Kidney (tissue), 14 donors: ENCODE measurements around the gene MYEOV. TPM values are rescaled to one million over a fixed set of nuclear protein-coding genes. Genes with fewer than 3 reads are reported as not detected.

ENCODE experiments used
- DNase-seq, 5 donors: peaks; one replicate each; pipeline ENCODE4 v3.0.0-alpha.2; 2013 to 2020
- FAIRE-seq: peaks from 2 replicates; lab custom pipeline; 2012; peaks lifted over from hg19 to GRCh38; lab: Jason Lieb, UNC
- H3K27ac ChIP-seq, 2 donors: one replicate each; pipeline ENCODE4 v1.7.0; 2013; ENCODE audit warnings: low read depth in 2 of 2, low read length in 2 of 2, inconsistent platforms in 1 of 2
- H3K27me3 ChIP-seq: one replicate; pipeline ENCODE4 v1.7.1; 2013; ENCODE audit warnings: low read length, inconsistent platforms; ENCODE audit not compliant: control insufficient read depth, insufficient read depth
- H3K36me3 ChIP-seq, 3 donors: one replicate each; pipeline versions ENCODE4 v1.7.0 to v1.7.1; 2013; ENCODE audit warnings: low read length in 3 of 3, control low read depth in 1 of 3, inconsistent platforms in 1 of 3; ENCODE audit not compliant: insufficient read depth in 3 of 3, control insufficient read depth in 2 of 3
- H3K4me1 ChIP-seq, 3 donors: one replicate each; pipeline versions ENCODE4 v1.7.0 to v1.7.1; 2013; ENCODE audit warnings: low read length in 3 of 3, inconsistent platforms in 1 of 3, low read depth in 1 of 3; ENCODE audit not compliant: control insufficient read depth in 2 of 3, insufficient read depth in 2 of 3
- H3K4me3 ChIP-seq, 3 donors: one replicate each; pipeline versions ENCODE4 v1.7.0 to v1.8.1; 2013; ENCODE audit warnings: low read length in 3 of 3, control low read depth in 1 of 3, inconsistent platforms in 1 of 3
- H3K9ac ChIP-seq, 3 donors: one replicate each; pipeline versions ENCODE4 v1.7.0 to v1.7.1; 2013; ENCODE audit warnings: low read length in 3 of 3, control low read depth in 1 of 3, inconsistent platforms in 1 of 3
- H3K9me3 ChIP-seq, 3 donors: one replicate each; pipeline versions ENCODE4 v1.7.0 to v1.7.1; 2013; ENCODE audit warnings: low read length in 3 of 3, control low read depth in 1 of 3, inconsistent platforms in 1 of 3; ENCODE audit not compliant: control insufficient read depth in 2 of 3, insufficient read depth in 1 of 3
- intact Hi-C: fragments of 100-400 bp; cut with DNase I; formaldehyde crosslinking; loops from one replicate; pipeline ENCODE4 v1.11.1; 2022
- polyA plus RNA-seq: library from polyadenylated mRNA; stranded (reverse); fragments of 350-450 nt; fragmentation: Illumina TruSeq; extraction: RNeasy Lipid Tissue Mini Kit (QIAGEN cat#74804); gene quantifications from one replicate; pipeline ENCODE4 v1.2.3, GENCODE V29; 2014; ENCODE audit warnings: low read depth, low replicate concordance; ENCODE audit not compliant: insufficient read depth
- total RNA-seq: library from RNA; stranded (reverse); fragmentation: NEBNext Ultra II Directional; extraction: Animal tissue kit (Norgen Biotek cat#: 25700); gene quantifications from one replicate; pipeline ENCODE4 v1.2.1, GENCODE V29; 2021
- TF ChIP-seq, protein P1 (sequence below): IDR thresholded peaks from 3 replicates; pipeline ENCODE4 v1.5.1; 2012; ENCODE audit warnings: mild to moderate bottlenecking, moderate library complexity, borderline replicate concordance; ENCODE audit not compliant: insufficient read depth; ENCODE audit errors: extremely low read depth
- donor health status: control.
- donor health status: control.
- donor health status: control.
- donor health status: control.
- donor health status: control.
- donor health status: DM: yes; HTN: yes; CAD: no.
- donor health status: Normal renal cell carcinoma (clear cell type).

Gene MYEOV
- total and polyA plus RNA-seq, 2 donors from 2014 or later: 2.6 TPM; not detected in 1

- H3K27me3 ChIP-seq: no peaks in the 10 kb centered on the region
- TF ChIP-seq, protein P1, sequence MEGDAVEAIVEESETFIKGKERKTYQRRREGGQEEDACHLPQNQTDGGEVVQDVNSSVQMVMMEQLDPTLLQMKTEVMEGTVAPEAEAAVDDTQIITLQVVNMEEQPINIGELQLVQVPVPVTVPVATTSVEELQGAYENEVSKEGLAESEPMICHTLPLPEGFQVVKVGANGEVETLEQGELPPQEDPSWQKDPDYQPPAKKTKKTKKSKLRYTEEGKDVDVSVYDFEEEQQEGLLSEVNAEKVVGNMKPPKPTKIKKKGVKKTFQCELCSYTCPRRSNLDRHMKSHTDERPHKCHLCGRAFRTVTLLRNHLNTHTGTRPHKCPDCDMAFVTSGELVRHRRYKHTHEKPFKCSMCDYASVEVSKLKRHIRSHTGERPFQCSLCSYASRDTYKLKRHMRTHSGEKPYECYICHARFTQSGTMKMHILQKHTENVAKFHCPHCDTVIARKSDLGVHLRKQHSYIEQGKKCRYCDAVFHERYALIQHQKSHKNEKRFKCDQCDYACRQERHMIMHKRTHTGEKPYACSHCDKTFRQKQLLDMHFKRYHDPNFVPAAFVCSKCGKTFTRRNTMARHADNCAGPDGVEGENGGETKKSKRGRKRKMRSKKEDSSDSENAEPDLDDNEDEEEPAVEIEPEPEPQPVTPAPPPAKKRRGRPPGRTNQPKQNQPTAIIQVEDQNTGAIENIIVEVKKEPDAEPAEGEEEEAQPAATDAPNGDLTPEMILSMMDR: no peak
- H3K9ac ChIP-seq: no peak overlapping the region
- no peaks in the 10 kb centered on the region for H3K4me1 ChIP-seq
- intact Hi-C loops: no loop called here
- FAIRE-seq (no peak), DNase-seq (peak in 1 of 5 donors; percentile 22)
- no peak overlapping the region for H3K4me3 ChIP-seq
- peaks cover 0 to 3% (median 2%) of the 10 kb centered on the region in 3 donors for H3K9me3 ChIP-seq
- H3K27ac ChIP-seq: no peak overlapping the region
- H3K36me3 ChIP-seq: no peaks in the 10 kb centered on the region
These were observed 42.9 kb upstream of the MYEOV start for GRCh38 chr11:69251057-69251393.

- no peaks in the 10 kb centered on the region for H3K27me3 ChIP-seq
- H3K9me3 ChIP-seq: peaks cover 0 to 3% (median 2%) of the 10 kb centered on the region in 3 donors
- H3K36me3 ChIP-seq: no peaks in the 10 kb centered on the region
- no peak overlapping the region for H3K27ac ChIP-seq
- FAIRE-seq (no peak), DNase-seq (peak in 1 of 5 donors; percentile 68)
- intact Hi-C loops: no loop called here
- TF ChIP-seq, protein P1: no peak
- H3K4me1 ChIP-seq: no peaks in the 10 kb centered on the region
- H3K9ac ChIP-seq: no peak overlapping the region
- no peak overlapping the region for H3K4me3 ChIP-seq
These were observed 42.1 kb upstream of the MYEOV start for GRCh38 chr11:69251639-69252489.

GRCh38 chr11:69252490-69252837 is 41.5 kb upstream of the MYEOV start:
- intact Hi-C loops: no loop called here

More at GRCh38 chr11:69252490-69252837, 41.5 kb upstream of the MYEOV start:
- no peak overlapping the region for H3K4me3 ChIP-seq
- H3K4me1 ChIP-seq: no peaks in the 10 kb centered on the region
- DNase-seq (peak in 1 of 5 donors; percentile 38), FAIRE-seq (no peak)
- H3K9ac ChIP-seq: no peak overlapping the region
- H3K9me3 ChIP-seq: peaks cover 0 to 3% (median 2%) of the 10 kb centered on the region in 3 donors
- no peak overlapping the region for H3K27ac ChIP-seq
- H3K36me3 ChIP-seq: no peaks in the 10 kb centered on the region
- TF ChIP-seq, protein P1: no peak
- no peaks in the 10 kb centered on the region for H3K27me3 ChIP-seq
